K562 (cell line): ENCODE measurements around the gene PYGO2. TPM values are rescaled to one million over a fixed set of nuclear protein-coding genes. Genes with fewer than 3 reads are reported as not detected.

Source experiments
- ARHGAP35 ChIP-seq: fragments of 450-650 bp; IDR thresholded peaks from 2 replicates; pipeline ENCODE4 v1.6.1; 2018; ENCODE audit not compliant: partially characterized antibody
- CREB3 ChIP-seq: fragments of 450-650 bp; conservative IDR thresholded peaks from 2 replicates; pipeline ENCODE4 v1.6.1; 2016; ENCODE audit warnings: missing genetic modification characterization, low read depth, mild to moderate bottlenecking, missing compliant biosample characterization, moderate library complexity
- E2F1 ChIP-seq: sonication (generic); formaldehyde crosslinking; IDR thresholded peaks from 2 replicates; pipeline ENCODE4 v1.8.1; 2023; ENCODE audit warnings: mild to moderate bottlenecking, missing genetic modification reagents, moderate library complexity
- FOXK2 ChIP-seq, 2 experiments: fragments of 450-650 bp; IDR thresholded peaks in 1 of 2; conservative IDR thresholded peaks in 1 of 2; 2 replicates each; pipeline ENCODE4 v1.6.1; 2016; ENCODE audit warnings: low read depth in 2 of 2, mild to moderate bottlenecking in 1 of 2
- HDAC1 ChIP-seq, 2 experiments: fragments of 450-650 bp; IDR thresholded peaks; 2 replicates each; pipeline ENCODE4 v1.6.1; 2016 to 2017; ENCODE audit warnings: inconsistent platforms in 1 of 2, mild to moderate bottlenecking in 1 of 2, moderate library complexity in 1 of 2
- HEY1 ChIP-seq: fragments of 250-450 bp; sonication (Bioruptor Pico); IDR thresholded peaks from 2 replicates; pipeline ENCODE4 v1.5.0; 2020; ENCODE audit warnings: mild to moderate bottlenecking, moderate library complexity, borderline replicate concordance
- HINFP ChIP-seq: fragments of 450-650 bp; conservative IDR thresholded peaks from 2 replicates; pipeline ENCODE4 v1.6.1; 2016; ENCODE audit warnings: missing genetic modification characterization, low read depth, mild to moderate bottlenecking, control low read depth, missing compliant biosample characterization
- PHF20 ChIP-seq: fragments of 450-650 bp; IDR thresholded peaks from 2 replicates; pipeline ENCODE4 v1.6.1; 2018; ENCODE audit not compliant: partially characterized antibody
- SIRT6 ChIP-seq: IDR thresholded peaks from one replicate; pipeline ENCODE4 v1.6.1; 2012; ENCODE audit warnings: low read depth, mild to moderate bottlenecking, control low read depth, inconsistent platforms, low read length, moderate library complexity
- ZC3H8 ChIP-seq: fragments of 450-650 bp; IDR thresholded peaks from 2 replicates; pipeline ENCODE4 v1.6.1; 2017
- ZNF224 ChIP-seq: sonication (generic); formaldehyde crosslinking; IDR thresholded peaks from 2 replicates; pipeline ENCODE4 v1.8.0; 2022; ENCODE audit warnings: mild to moderate bottlenecking, missing genetic modification reagents
- ZNF280B ChIP-seq: fragments of 250-450 bp; sonication (Bioruptor Pico); IDR thresholded peaks from 2 replicates; pipeline ENCODE4 v1.5.1; 2021; ENCODE audit warnings: mild to moderate bottlenecking
- ZNF644 ChIP-seq: fragments of 200-800 bp; sonication (Bioruptor generic); IDR thresholded peaks from 2 replicates; pipeline ENCODE4 v1.6.1; 2016; ENCODE audit warnings: low read depth, missing genetic modification characterization, missing compliant biosample characterization
- ZNF764 ChIP-seq: fragments of 250-450 bp; sonication (Bioruptor Pico); IDR thresholded peaks from 2 replicates; pipeline ENCODE4 v1.4.0; 2020; ENCODE audit warnings: low read depth, mild to moderate bottlenecking, moderate library complexity
- ZZZ3 ChIP-seq: fragments of 450-650 bp; IDR thresholded peaks from 2 replicates; pipeline ENCODE4 v1.6.1; 2016; ENCODE audit warnings: antibody characterized with exemption, mild to moderate bottlenecking, moderate library complexity
- polyA plus RNA-seq, 8 experiments: library from polyadenylated mRNA; depleted of rRNA in 4 of 8; stranded (reverse) in 5 of 8; unstranded in 3 of 8; fragments of >200 nt; fragmentation: Nextera tagmentation in 2 of 8; fragmentation: Illumina TruSeq in 1 of 8; extraction: Ambion mirVana in 2 of 8; extraction: Trizol in 1 of 8; gene quantifications; 2 replicates each; pipeline versions ENCODE4 v1.2.1 to v1.2.3, GENCODE V29; 2011 to 2014; ENCODE audit warnings: inconsistent platforms in 1 of 8, missing spikeins in 1 of 8
- total RNA-seq, 7 experiments: library from RNA; depleted of rRNA in 6 of 7; stranded (reverse); fragments of >200 nt in 6 of 7; fragmentation: Illumina TruSeq in 2 of 7; extraction: Trizol in 2 of 7; gene quantifications; 2 replicates each; pipeline versions ENCODE4 v1.2.1 to v1.2.3, GENCODE V29; 2011 to 2021; ENCODE audit warnings: low replicate concordance in 1 of 7
- TF ChIP-seq, protein P1 (sequence below), 2 experiments: fragments of 150-350 bp in 1 of 2; IDR thresholded peaks; 2 replicates each; pipeline ENCODE4 v1.6.1; 2012 to 2016; ENCODE audit warnings: low read depth in 2 of 2, low read length in 2 of 2, mild to moderate bottlenecking in 1 of 2, moderate library complexity in 1 of 2

The PYGO2 gene
- total and polyA plus RNA-seq, 9 of the 15 experiments (the other 6 are each of a cell fraction or from before 2014, with no cell fraction given) = 8.3 to 36.2 (median 18.2) TPM

DNA sequence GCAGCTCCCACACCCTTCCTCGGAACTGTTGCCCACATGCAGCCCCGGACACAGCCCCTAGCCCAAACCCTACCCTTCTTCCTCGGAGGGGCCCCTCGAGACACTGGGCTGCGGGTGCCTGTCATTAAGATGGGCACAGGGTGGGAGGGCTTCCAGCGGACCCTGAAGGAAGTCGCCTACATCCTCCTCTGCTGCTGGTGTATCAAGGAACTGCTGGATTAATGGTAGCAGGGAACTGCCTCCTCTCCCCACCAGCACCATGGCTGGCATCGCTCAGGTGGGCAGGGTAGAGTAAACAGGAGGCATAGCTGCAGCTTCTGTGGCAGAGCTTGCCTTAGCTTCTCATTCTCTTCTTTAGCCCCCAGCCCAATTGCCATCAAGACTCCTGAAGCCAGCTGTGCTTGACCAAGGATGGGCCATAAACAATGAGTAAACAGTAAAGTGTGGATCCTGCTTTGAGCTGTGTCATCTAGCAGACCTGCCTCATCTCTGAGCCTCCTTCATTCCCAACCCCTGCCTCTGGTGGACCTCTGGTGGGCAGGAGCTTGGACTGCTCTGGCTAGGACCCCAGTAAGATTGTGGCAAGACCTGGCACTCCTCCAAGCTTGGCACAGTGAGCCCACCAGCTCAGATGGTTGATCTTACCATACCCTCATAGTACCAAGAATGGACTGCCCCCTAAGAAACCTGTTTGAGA lies 32.1 kb upstream of the PYGO2 start, which contains the start of gene LENEP (continued):
- TF ChIP-seq FOXK2 (conservative IDR thresholded peaks at IDR 0.05 in 1 of 2, IDR thresholded peaks at IDR 0.05 in 1 of 2; ENCODE audit: low read depth in 2 of 2) = peak; percentile 18 to 33; a peak in 2 of 4 replicates
- TF ChIP-seq ZNF764 (CRISPR knock-in tag) = no peak
- TF ChIP-seq ZNF644 (tag) = no peak
- no peak for TF ChIP-seq ZNF224 (CRISPR knock-in tag)
- TF ChIP-seq CREB3 (tag) = no peak
- no peak for TF ChIP-seq ZNF280B (CRISPR knock-in tag)
- no peak for TF ChIP-seq ZZZ3
- TF ChIP-seq PHF20 = no peak
- no peak for TF ChIP-seq ARHGAP35
- TF ChIP-seq HEY1 (CRISPR knock-in tag) = no peak
- TF ChIP-seq, protein P1, sequence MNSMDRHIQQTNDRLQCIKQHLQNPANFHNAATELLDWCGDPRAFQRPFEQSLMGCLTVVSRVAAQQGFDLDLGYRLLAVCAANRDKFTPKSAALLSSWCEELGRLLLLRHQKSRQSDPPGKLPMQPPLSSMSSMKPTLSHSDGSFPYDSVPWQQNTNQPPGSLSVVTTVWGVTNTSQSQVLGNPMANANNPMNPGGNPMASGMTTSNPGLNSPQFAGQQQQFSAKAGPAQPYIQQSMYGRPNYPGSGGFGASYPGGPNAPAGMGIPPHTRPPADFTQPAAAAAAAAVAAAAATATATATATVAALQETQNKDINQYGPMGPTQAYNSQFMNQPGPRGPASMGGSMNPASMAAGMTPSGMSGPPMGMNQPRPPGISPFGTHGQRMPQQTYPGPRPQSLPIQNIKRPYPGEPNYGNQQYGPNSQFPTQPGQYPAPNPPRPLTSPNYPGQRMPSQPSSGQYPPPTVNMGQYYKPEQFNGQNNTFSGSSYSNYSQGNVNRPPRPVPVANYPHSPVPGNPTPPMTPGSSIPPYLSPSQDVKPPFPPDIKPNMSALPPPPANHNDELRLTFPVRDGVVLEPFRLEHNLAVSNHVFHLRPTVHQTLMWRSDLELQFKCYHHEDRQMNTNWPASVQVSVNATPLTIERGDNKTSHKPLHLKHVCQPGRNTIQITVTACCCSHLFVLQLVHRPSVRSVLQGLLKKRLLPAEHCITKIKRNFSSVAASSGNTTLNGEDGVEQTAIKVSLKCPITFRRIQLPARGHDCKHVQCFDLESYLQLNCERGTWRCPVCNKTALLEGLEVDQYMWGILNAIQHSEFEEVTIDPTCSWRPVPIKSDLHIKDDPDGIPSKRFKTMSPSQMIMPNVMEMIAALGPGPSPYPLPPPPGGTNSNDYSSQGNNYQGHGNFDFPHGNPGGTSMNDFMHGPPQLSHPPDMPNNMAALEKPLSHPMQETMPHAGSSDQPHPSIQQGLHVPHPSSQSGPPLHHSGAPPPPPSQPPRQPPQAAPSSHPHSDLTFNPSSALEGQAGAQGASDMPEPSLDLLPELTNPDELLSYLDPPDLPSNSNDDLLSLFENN (IDR thresholded peaks at IDR 0.05; ENCODE audit: low read depth in 2 of 2, low read length in 2 of 2) = no peak
- no peak for TF ChIP-seq SIRT6
- 0 out of 4 replicates have a peak, but pooled peaks of 1 of the 2 experiments have one; percentile 33 for TF ChIP-seq HDAC1 (IDR thresholded peaks at IDR 0.05)
- TF ChIP-seq ZC3H8 = no peak
- TF ChIP-seq HINFP (tag) = 0 out of 2 replicates have a peak, but pooled peaks have one; percentile 30
- TF ChIP-seq E2F1 = no peak
